Right ventricle myocardium inferior (tissue), 1 donor: ENCODE results near the gene SSBP3. TPM values are rescaled to one million over a fixed set of nuclear protein-coding genes. Genes with fewer than 3 reads are reported as not detected.
A peak's percentile ranks its signal among the peaks of the same experiment; 100 is the strongest.
"Not testable (repeated sequence)": the region's sequence is repeated elsewhere in the genome, so short reads cannot be mapped to it uniquely, and the experiment has no call there.

ENCODE experiments used
- ATAC-seq: fragments of 200-7000 bp; cut with Tn5 transposase; one replicate; pipeline ENCODE4 v1.9.1; 2020; ENCODE audit warnings: mild to moderate bottlenecking, moderate library complexity
- DNase-seq: peaks from one replicate; pipeline ENCODE4 v3.0.0; 2021; ENCODE audit errors: missing footprints
- intact Hi-C: fragments of 100-400 bp; cut with DNase I; formaldehyde crosslinking; loops from one replicate; pipeline ENCODE4 v1.11.0; 2022
- total RNA-seq: library from RNA; stranded (reverse); fragmentation: NEBNext Ultra II Directional; extraction: Animal tissue kit (Norgen Biotek cat#: 25700); gene quantifications from one replicate; pipeline ENCODE4 v1.2.1, GENCODE V29; 2021
- donor health status: DM: no; HTN: yes; CAD: no; lungs with severe emphysema.

The SSBP3 gene
- total RNA-seq, 1 donor from 2014 or later: 53.6 TPM

DNA sequence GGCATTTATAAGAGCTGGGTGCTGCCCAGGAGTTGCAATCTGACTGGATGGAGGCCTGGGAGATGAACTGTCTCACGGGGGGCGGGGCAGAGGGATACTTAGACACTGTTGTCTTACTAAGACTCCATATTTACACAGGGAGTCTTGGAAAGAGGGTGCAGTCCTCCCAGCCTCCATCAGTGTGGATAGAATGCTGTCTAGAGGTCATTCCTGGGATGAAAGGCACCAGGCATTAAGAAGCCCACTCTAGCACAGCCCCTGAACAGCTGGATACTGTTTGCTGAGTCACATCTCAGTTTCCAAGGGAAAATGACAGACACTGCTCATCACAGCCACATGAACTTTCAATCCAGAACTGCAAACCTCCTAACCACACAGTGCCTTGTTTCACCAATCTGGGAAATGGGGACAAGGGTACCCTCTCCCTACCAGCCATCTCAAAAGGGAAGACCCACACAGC is 43.3 kb downstream of the SSBP3 start:
- no peak for ATAC-seq
- intact Hi-C loops: no loop called here
- DNase-seq: peak; percentile 11

DNA sequence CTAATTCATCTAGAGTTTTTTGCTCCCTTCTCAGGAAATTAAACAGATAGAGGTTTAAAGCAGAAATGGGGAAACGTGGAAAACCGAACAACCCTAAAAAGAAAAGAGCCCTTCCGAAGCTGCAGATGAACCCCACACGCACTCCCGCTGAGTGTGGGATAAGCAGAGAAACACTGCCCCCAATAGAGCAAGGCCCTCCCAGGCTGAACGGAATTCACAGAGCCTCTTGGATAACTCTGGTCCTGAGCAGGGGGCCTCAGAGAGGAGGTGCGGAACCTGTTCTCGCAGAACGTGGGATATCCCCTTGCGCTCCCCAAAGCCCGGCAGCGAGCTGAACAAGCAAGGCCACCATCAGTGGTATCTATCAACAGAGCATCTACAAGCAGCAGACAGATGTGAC is 44.9 kb downstream of the SSBP3 start:
- intact Hi-C loops: no loop called here
- no peak for ATAC-seq
- DNase-seq: no peak

DNA sequence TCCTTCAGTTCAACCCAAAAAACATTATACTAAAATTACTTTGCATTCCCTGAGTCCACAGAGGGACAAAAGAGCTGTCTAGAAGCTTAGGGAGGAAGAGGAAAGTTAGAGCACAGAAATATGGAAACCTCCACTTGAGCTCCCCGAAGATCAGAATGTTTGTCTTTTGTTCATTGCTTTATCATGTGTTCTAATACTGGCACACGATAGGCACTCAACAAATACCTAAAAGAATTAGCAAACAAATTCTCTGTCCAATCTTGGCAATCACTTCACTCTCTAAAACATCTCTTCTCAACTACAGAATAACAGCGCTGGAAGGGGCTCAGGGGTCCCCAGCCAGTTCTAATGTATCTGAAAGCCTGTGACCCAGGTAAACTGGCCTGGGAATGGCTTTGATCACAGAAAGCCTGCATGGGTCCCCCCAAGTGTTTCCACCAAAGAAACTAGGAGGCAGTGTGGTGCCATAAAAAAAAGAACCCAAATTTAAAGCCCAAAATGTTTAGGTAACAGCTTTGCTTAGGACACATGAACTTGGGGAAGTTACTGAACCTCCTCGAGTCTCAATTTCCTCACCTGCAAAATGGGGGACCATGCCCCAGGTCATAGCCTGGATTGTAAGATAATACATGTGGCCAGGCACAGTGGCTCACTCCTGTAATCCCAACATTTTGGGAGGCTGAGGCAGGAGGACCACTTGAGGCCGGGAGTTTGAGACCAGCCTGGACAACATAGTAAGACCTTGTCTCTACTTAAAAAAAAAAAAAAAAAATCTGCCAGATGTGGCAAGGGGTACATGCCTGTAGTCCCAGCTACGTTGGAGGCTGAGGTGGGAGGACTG is 45.8 kb downstream of the SSBP3 start:
- intact Hi-C loops: no loop called here
- no peak for ATAC-seq
- no peak for DNase-seq

DNA sequence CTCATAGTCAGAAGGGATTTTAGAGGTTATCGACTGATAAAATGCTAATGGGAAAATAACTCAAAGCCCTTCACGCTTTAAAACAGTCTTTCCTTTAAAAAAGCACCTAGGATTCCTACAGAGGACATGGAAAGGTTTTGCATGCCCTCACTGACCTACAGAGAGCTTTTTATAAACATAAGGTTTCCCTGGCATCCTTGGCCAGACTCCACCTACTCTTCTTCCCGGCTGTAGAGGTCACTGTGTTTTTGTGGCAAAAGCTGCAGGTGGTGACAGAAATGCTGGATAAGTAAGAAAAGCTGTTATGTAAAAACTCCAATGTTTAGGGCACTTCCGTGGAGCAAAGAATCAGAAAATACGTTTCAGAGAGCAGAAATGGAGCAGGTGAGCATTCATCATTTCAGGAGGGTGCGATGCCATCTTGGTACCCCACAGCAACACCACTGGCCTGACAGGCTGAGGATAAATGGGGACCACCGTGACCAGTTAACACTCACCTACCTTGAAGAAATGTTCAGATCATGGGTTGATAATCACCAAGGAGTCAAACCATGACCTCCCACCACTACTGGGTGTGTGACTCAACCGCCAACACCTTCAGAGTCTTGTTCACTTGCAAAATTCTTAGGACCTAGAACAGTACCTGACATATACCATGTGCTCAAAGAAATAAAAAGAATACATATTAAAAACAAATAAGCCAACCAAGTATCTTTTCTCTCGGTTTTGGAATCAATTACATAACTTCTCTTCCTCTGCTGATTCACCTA is 46.6 kb downstream of the SSBP3 start:
- intact Hi-C loops: loop anchor here (2.0 kb wide), 2 partner anchors 15 to 37 kb away; no protein-coding TSS in a partner anchor
- no peak for DNase-seq
- ATAC-seq: peak; percentile 61

DNA sequence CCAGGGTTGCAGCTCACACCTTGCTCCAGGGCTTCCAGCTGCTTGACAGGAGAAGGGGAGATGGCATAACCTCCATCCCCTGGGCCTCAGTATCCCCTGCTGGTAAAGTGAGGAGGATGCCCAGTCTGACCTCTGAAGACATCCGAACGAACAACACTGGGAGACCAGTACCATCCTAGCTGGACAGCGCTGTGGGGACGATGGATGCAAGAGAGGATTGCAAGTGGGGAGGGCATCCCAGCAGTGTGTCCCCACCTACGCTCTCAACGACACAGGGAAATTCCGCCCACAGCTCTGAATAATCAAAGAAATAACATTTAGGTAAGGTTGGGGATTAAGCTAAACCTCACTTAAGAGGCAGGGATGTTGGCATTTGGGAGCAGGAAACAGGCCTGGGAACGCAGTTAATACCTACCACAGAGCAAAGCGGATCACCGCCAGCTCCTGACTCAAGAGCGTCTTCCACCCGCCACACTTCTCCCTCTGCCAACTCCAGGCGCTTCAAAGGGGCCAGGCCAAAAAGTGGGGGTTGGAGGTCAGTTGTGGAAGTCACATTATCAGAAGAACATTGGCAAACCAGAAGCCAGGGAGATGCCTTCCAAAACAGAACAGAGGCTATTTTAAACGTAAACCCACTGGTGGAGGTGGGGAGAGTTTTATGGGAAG is 47.6 kb downstream of the SSBP3 start:
- DNase-seq (no peak), ATAC-seq (peak; percentile 78)
- intact Hi-C loops: loop anchor here (2.0 kb wide), 2 partner anchors 16 to 38 kb away; no protein-coding TSS in a partner anchor

DNA sequence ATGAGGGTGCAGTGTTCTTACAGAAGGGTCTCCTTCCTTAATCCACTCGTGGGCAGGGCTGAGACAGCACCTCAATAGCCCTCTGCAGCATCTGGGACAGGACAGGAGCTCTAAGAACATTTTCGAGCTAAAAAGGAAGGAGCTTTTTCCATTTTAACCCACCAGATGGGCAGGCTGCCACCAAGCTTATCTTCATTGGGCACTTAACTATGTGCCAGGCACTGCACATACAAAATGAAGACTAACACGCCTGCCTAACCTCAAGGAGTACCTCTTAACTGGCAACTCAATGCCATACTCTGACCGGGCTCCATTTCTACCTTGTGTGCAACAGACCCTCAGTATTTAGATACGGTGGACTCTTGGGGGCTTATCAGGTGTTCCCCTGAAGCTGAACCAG is 48.2 kb downstream of the SSBP3 start:
- intact Hi-C loops: loop anchor here (2.0 kb wide), 2 partner anchors 17 to 39 kb away; no protein-coding TSS in a partner anchor
- DNase-seq: no peak

DNA sequence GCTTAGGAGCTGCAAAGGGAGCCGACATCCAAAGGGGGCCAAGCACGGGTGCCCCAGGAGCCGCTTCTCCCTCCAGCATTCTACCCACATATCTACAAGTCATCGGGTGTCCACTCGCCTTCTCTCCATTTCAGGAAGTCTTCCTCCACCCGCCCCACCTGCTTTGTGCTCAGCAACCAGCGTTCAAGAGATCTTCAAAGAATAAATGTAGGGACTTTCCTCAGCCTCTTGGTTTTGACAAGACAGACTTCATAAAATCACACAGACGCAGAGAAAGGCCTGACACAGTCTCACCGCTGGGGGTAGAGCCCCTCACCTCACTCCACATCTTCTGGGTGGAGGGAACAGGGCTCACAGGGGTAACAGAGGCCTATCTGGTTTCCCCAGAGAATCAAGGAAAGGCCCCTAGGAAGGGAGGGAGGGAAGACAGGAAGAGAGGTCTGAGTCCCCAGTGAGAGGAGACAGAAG is 49.5 kb downstream of the SSBP3 start:
- intact Hi-C loops: no loop called here
- DNase-seq (no peak), ATAC-seq (no peak)

More for the DNA sequence above, 48.2 kb downstream of the SSBP3 start:
- no peak for ATAC-seq

DNA sequence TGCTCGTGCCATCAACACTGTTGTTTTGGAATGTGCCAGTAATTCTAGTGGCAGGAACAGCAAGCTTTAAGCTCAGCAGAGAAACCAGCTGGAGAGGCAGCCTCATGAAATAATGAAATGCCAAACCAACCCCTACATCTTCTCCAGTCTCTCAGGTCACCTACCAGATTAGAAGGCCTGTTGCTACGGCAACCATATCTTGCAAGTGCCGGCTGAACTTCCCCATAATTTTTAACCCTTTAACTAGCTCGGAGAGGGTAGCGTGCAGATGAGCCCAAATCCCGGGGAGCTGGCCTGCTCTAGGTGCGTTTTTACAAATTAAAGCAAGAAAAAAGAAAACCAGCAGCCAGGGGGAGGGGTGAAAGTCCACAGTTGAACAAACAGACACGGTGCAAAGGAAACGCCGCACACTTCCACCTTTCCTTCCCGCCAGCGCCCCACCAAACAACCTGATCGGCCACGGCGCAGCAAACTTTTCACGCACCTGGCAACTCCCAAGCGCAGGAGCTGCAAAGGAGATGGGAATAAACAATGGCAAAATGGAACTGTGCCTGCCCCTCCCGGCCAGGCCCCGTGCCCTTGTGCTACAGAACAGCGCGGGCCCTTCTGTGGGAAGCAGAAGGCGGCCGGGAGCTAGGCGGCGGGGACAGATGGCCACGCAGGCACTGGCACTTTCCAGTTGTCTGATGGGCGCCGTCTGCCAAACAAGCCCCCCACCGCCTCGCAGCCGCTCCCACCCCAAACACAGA is 50.1 kb downstream of the SSBP3 start:
- intact Hi-C loops: loop anchor here (2.0 kb wide), 1 partner anchor 45 kb away; no protein-coding TSS in a partner anchor
- no peak for DNase-seq
- ATAC-seq: no peak

DNA sequence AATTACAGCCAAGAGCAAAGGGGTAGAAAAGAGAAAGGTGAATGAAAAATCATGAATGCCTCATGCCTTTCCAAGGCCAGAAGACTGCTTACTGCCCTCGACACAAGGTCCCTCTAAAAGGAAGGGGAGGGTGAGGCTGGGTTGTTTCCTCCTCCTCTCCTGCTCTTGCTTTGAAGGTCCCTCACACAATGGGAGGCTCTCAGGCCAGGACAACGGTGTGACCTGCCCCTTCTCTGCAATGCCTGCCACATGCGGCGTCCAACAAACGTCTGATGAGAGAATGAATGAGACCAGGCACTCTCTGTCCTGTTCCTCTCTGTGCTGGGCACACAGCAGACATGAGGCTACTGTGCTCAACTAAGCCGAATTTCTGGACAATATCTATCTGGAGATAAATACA is 51.3 kb downstream of the SSBP3 start:
- DNase-seq (no peak), ATAC-seq (no peak)
- intact Hi-C loops: loop anchor here (2.0 kb wide), 1 partner anchor 44 kb away; no protein-coding TSS in a partner anchor

DNA sequence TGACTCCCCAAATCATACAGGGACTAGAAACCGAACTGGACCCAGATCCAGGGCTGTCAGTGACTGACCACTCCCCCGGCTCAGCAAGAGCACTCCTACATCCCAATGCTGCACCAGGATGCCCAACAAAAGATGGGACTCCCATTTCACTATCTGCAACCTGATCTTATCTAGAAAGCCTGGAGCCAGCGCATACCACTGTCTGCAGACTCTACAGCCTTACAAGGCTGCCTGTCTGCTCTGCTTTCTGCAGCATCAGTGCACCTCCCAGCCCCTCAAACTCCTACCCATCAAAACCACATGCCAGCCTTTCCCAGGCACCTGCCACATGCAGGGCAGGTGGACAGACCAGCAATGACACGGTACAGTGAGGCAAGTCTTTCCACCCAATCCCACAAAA is 52.2 kb downstream of the SSBP3 start:
- DNase-seq (peak; percentile 45), ATAC-seq (no peak)
- intact Hi-C loops: loop anchor here (2.0 kb wide), 1 partner anchor 43 kb away; no protein-coding TSS in a partner anchor

DNA sequence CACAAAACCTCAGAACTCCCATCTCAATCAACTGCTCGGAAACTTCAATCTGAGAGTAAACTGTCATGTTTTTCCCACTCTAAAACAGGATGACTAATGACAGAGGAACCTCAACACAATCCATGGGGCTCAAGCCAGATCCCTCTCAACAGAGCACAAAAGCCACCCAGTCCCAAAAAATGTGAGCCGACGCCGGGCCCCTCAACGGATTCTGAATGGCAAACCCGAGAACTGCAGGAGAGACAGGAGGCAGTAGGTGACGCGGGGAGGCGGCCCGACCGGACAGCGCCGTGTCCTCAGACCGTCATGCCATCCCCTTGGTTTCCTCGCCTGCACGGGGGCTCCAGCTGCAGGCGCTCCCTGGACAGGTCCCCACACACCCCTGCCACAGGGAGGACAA is 53.4 kb downstream of the SSBP3 start:
- intact Hi-C loops: no loop called here
- ATAC-seq (no peak), DNase-seq (peak; percentile 46)

DNA sequence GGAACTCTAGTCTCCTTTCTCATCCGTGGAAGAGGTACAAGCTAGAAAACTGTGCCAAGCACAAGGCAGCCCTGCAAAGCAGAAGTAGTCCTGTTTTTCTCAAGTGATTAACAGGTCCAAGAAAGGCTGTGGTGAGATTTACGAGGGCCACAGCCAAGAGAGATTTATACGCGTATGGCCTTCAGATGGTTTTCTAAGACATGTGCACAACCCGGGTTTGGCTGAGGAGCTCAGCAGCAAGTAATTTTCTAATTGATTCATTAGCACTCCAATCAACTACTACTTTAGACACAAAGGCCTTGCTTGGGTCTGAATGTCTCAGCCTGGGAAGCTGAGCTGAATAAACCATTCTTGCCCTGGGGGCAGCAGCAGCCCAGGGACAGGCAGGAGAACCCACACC is 55.8 kb downstream of the SSBP3 start:
- ATAC-seq (no peak), DNase-seq (no peak)
- intact Hi-C loops: no loop called here

DNA sequence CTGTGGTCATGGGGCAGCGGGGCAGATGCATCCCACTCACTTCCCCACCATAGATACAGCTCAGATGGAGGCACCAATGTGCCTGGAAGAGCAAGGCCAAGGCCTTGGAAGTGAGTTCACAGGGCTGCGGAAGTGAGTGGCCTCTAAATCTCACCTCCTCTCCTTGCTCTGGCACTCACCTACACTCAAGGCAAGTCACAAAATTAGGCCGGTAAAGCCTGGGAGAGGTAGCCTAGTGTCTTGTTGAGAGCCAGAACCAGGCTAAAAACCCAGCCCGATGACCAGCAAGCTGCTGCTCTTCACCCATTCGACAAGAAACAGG is 57.5 kb downstream of the SSBP3 start:
- intact Hi-C loops: no loop called here
- no peak for DNase-seq
- no peak for ATAC-seq

DNA sequence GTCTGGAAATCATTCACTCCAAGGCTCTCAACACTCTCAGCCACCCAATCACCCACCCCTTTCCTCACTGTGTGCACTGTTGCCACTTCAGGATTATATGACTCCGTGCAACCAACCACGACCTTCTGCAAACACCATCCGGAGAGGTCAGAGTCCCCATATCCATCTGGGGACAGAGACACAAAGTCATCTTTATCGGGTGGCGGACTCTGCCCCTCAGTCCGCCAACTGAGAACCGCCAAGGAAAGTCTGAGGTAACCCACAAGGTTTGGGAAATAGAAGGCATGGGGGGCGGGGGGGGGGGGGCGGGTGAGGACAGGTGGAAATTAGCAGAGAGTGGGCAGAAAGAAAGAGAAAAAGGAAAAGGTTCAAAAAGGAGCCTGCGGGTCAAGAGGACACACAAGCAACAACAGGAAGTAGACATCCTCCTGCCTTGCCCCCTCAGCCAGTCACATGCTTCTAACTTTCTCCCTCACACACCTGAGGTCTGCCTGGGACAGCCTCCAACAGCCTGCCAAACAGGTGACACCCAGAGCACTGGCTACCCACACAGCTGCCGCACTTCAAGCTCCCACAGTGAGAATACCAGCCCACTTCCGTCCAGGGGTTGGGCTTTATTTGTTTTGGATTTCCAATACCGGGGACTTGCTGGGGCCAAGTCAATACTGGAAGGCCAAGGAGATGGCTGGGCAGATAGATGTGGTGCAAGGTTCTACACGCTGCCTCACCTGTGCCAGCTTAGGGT is 58.1 kb downstream of the SSBP3 start:
- DNase-seq (peak; percentile 33), ATAC-seq (no peak)
- intact Hi-C loops: no loop called here

DNA sequence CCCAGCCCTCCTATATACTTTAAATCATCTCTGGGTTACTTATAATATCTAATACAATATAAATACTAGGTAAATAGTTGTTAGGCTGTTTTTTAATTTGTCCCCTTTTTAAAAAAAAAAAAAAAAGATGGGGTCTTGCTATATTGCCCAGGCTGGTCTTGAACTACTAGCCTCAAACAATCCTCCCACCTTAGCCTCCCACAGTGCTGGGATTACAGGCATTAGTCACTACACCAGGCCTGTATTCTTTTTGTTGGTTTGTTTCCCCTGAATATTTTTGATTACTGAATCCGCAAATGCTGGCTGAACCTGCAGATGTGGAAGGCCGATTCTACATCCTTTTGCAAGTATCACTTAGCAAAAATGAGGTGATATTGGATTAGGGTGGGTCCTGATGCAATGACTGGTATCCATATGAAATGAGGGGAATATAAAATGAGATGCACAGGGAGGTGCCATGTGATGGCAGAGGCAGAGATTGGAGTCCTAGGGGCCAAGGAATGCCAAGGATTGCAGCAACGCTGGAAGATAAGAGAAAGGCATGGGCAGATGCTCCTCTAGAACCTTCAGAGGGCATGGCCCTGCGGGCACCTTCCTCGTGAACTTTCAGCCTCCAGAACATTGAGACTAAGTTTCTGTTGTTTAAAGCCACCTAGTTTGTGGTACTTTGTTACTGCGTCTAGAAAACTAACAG is 58.8 kb downstream of the SSBP3 start:
- DNase-seq (peak; percentile 11), ATAC-seq (no peak)
- intact Hi-C loops: no loop called here

DNA sequence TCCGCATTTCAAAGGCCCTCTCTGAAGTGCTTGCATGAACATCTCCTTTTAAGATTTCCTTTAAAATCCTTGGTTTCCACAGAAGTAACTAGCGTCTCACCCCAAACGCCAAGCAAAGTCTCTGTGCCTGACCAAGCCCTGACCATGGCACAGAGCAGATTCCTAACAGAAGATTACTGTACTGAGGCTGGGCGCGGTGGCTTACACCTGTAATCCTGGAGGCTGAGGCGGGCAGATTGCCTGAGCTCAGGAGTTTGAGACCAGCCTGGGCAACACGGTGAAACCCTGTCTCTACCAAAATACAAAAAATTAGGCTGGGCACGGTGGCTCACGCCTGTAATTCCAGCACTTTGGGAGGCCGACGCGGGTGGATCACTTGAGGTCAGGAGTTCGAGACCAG is 60.6 kb downstream of the SSBP3 start:
- ATAC-seq, DNase-seq, intact Hi-C loops: not testable (repeated sequence)

DNA sequence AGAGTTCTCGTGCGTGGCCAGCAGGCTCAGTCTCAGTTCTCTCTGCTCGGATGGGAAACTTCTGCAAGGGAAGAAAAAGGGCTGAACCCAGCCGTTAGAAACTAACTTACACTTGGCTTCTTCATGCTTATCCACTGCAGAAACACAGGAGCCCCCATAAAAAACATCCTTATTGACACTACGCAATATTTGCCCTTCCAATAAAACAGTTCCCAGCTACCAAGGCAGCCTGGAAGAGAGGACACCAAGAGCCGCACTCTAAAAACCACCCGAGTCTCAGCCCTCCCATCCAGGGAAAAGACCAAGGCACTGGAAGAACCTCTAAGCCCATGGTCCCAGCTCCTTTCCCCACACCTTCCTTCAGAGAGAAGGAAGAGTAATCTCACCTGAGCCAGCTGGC is 61.1 kb downstream of the SSBP3 start:
- intact Hi-C loops: no loop called here
- ATAC-seq (no peak), DNase-seq (no peak)
